Measurements from ENCODE around the gene ARHGAP26. TPM values are rescaled to one million over a fixed set of nuclear protein-coding genes. Genes with fewer than 3 reads are reported as not detected.

The ARHGAP26 gene
- total and polyA plus RNA-seq, 4 experiments from 2014 or later = 2.0 to 22.7 (median 17.3) TPM

DNA sequence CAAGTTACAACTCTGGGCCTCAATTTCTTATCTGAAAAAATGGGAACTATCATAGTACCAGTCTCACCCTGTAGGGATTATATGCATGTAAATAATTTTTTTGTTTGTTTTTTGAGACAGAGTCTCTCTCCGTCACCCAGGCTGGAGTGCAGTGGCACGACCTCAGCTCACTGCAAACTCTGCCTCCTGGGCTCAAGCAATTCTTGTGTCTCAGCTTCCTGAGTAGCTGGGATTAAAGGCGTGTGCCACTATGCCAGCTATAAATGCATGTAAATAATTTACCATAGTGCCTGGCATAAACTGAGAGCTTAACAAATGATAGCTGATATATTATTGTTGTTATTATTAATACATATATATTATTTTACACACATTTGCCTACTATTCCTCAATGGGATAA is 3.0 kb upstream of the ARHGAP26 start:
- H3K4me3 Mint-ChIP-seq = no peak overlapping the region
- peaks cover 9 to 24% (median 15%) of the 10 kb centered on the region in 4 donors for H3K4me1 Mint-ChIP-seq
- peaks cover 12% of the 10 kb centered on the region for H3K4me1 ChIP-seq (ENCODE audit: insufficient read depth, low read length)
- H3K9me3 ChIP-seq (ENCODE audit: control insufficient read depth in 1 of 2, low read length in 2 of 2) = no peaks in the 10 kb centered on the region
- DNase-seq = no peak
- H3K4me3 ChIP-seq (ENCODE audit: low read length in 2 of 2) = no peak overlapping the region
- H3K36me3 ChIP-seq (ENCODE audit: insufficient read depth, low read length) = no peaks in the 10 kb centered on the region
- ChIA-PET POLR2A (ENCODE audit: partially characterized antibody) (interaction anchor here (1.2 kb wide), 1 partner anchor 12 kb away, joined by 3 read pairs; no protein-coding TSS in a partner anchor), CTCF (ENCODE audit: partially characterized antibody) (interaction anchor here (1.5 to 5.5 kb wide), 3 partner anchors 50 to 100 kb away, joined by 7 to 24 read pairs (median 10); no protein-coding TSS in a partner anchor)
- no peaks in the 10 kb centered on the region for H3K27me3 ChIP-seq (ENCODE audit: insufficient read depth, low read length)
- H3K9me3 Mint-ChIP-seq = no peaks in the 10 kb centered on the region
- intact Hi-C loops (cut with micrococcal nuclease) = no loop called here
- H3K36me3 Mint-ChIP-seq = peaks cover 0 to 6% of the 10 kb centered on the region in 2 donors
- no peak overlapping the region for H3K27ac ChIP-seq (ENCODE audit: low read depth, low read length)
- peaks cover 0 to 2% of the 10 kb centered on the region in 2 donors for H3K27me3 Mint-ChIP-seq
- no peak overlapping the region for H3K27ac Mint-ChIP-seq

DNA sequence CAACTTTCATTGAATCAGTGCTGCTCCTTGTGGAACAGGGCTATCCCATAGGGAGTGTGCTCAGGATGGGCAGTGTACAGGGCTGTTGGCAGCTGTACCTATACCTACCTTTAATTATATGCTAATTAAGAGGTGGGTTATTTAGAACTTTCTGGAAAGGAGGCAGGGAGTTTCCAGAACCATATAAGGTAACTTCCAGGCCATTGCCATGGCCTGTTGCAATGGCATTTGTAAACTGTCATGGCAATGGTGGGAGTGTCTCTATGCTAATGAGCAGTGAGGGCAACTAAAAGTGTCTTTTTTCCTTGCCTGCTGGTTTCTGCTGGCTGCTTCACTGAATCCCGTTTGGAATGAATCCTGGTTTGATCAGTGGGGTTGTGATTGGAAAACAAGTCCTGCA is 2.3 kb upstream of the ARHGAP26 start:
- H3K27ac Mint-ChIP-seq = peak overlapping the region in 2 of 7 donors; percentile 21 to 36
- DNase-seq = peak in 1 of 5 donors; percentile 42
- ChIA-PET CTCF (ENCODE audit: partially characterized antibody) (interaction anchor here (1.5 to 5.5 kb wide), 3 partner anchors 50 to 99 kb away, joined by 7 to 24 read pairs (median 10); no protein-coding TSS in a partner anchor), POLR2A (ENCODE audit: partially characterized antibody) (interaction anchor here (0.5 to 1.2 kb wide), 2 partner anchors 11 to 46 kb away, joined by 3 read pairs; no protein-coding TSS in a partner anchor)
- peaks cover 14% of the 10 kb centered on the region for H3K4me1 ChIP-seq (ENCODE audit: insufficient read depth, low read length)
- H3K9me3 Mint-ChIP-seq = no peaks in the 10 kb centered on the region
- H3K4me1 Mint-ChIP-seq = peaks cover 12 to 31% (median 20%) of the 10 kb centered on the region in 4 donors
- peak overlapping the region in 1 of 8 donors; percentile 59 for H3K4me3 Mint-ChIP-seq
- no peaks in the 10 kb centered on the region for H3K9me3 ChIP-seq (ENCODE audit: control insufficient read depth in 1 of 2, low read length in 2 of 2)
- H3K36me3 ChIP-seq (ENCODE audit: insufficient read depth, low read length) = no peaks in the 10 kb centered on the region
- intact Hi-C loops (cut with micrococcal nuclease) = no loop called here
- H3K27ac ChIP-seq (ENCODE audit: low read depth, low read length) = no peak overlapping the region
- H3K27me3 Mint-ChIP-seq = no peaks in the 10 kb centered on the region
- no peak overlapping the region for H3K4me3 ChIP-seq (ENCODE audit: low read length in 2 of 2)
- H3K36me3 Mint-ChIP-seq = peaks cover 0 to 6% of the 10 kb centered on the region in 2 donors
- H3K27me3 ChIP-seq (ENCODE audit: insufficient read depth, low read length) = no peaks in the 10 kb centered on the region

DNA sequence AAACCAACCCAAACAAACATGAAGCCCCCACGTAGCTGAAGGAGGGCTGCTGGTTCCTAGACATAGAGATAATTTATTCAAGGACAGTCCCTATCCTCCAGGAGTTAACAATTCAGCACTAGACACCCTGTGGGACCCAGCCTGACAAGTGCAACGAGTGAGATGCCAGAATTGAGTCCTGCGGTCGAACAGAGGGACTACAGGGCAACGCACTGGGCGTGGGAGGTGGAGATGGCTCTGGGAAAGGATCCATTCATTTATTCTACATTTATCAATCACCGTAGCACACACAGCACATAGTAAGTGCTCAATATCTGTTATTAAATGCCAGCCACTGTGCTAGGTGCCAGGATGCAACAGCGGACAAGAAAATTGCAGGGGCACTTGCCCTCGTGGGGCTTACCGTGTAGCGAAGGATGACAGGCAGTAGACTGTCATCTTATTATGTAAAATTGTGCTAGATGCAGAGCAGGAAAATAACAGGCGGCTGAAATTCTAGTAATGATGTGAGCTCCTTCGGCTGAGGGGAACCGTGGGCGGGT is 855 bp upstream of the ARHGAP26 start:
- ChIA-PET CTCF (ENCODE audit: partially characterized antibody) (interaction anchor here (1.2 to 5.5 kb wide), 14 partner anchors 14 to 634 kb away, joined by 3 to 34 read pairs (median 9); partner anchors contain the start of gene NR3C1), POLR2A (ENCODE audit: partially characterized antibody) (interaction anchor here (0.6 to 3.4 kb wide), 12 partner anchors 8 to 1133 kb away, joined by 3 to 35 read pairs (median 8); partner anchors contain the start of genes HDAC3, NR3C1 and RELL2)
- Mint-ChIP-seq H3K4me1 (peaks cover 14 to 38% (median 26%) of the 10 kb centered on the region in 4 donors), H3K4me3 (peak overlapping the region; percentile 90 to 98 (median 95)), H3K9me3 (no peaks in the 10 kb centered on the region), H3K27ac (peak overlapping the region; percentile 85 to 97 (median 94)), H3K36me3 (peaks cover 0 to 6% of the 10 kb centered on the region in 2 donors), H3K27me3 (no peaks in the 10 kb centered on the region)
- Histone ChIP-seq H3K4me1 (ENCODE audit: insufficient read depth, low read length) (peaks cover 14% of the 10 kb centered on the region), H3K27ac (ENCODE audit: low read depth, low read length) (peak overlapping the region; percentile 53), H3K36me3 (ENCODE audit: insufficient read depth, low read length) (no peaks in the 10 kb centered on the region), H3K27me3 (ENCODE audit: insufficient read depth, low read length) (no peaks in the 10 kb centered on the region), H3K4me3 (ENCODE audit: low read length in 2 of 2) (peak overlapping the region; percentile 74 to 89), H3K9me3 (ENCODE audit: control insufficient read depth in 1 of 2, low read length in 2 of 2) (no peaks in the 10 kb centered on the region)
- intact Hi-C loops (cut with micrococcal nuclease) = no loop called here
- DNase-seq = peak in 1 of 5 donors; percentile 10

DNA sequence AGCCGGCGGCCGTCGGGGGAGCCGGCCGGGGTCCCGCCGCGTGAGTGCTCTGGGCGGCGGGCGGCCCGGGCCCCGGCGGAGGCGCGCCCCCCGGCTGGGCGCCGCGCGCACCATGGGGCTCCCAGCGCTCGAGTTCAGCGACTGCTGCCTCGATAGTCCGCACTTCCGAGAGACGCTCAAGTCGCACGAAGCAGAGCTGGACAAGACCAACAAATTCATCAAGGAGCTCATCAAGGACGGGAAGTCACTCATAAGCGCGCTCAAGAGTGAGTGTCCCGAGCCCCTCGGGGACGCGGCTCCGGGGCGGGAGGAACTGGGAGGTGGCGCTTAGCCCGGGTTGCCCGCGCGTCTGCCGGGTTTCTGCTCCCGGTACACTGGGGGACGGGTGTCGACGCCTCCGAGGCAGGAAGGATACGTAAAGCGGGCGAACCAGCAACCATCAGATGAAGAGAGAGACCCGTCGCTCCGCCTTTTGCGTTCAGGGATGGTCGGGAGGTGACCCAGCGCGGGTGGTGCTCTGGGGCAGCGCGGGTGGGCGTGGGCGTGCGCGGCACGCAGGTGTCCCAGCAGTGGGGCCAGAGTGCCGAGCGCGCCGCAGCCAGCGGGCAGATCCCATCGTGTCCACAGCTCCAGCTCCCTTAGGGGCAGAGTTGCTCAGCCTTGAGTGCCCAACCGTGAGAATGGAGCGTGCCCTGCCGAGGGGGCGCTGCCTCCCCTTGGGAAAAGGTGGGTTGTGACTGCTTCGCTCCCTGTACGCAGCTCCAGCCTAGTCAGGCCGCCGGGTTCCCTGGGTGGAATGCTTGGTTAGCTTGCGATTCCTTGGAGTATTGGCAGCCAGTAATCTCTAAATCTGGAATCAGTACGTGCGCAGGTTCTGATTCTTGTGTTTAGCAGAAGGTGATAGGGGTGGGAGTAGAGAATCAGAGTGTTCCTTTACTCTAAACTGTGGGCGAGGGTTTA is 753 bp downstream of the ARHGAP26 start:
- CTCF ChIA-PET (ENCODE audit: partially characterized antibody) = interaction anchor here (0.8 to 5.5 kb wide), 23 partner anchors 9 to 643 kb away, joined by 3 to 34 read pairs (median 4); no protein-coding TSS in a partner anchor
- H3K4me1 Mint-ChIP-seq = peaks cover 18 to 38% (median 26%) of the 10 kb centered on the region in 4 donors

DNA sequence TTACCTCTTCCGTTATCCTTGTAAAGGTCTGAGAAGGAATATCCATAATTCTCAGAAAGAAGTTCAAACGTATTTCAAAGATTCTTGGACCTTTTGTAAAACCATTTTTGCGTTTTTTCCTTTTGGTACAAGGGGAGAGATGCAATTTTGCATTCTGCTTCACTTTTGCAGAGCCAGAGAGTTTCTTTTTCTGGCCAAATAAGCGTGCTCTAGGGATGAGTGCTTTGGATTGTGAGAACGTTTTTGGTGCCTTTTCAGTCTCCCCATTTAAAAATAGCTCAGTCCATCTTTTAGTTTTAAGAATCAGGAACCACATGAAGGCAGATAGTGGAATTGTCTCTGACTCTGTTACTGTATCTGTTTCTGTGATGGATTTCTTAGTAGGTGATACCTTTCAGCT is 1.5 kb downstream of the ARHGAP26 start:
- intact Hi-C loops (cut with micrococcal nuclease) = loop anchor here (2.0 to 10.0 kb wide), 3 partner anchors 23 to 233 kb away; no protein-coding TSS in a partner anchor
- Mint-ChIP-seq H3K9me3 (no peaks in the 10 kb centered on the region), H3K27ac (peak overlapping the region; percentile 19 to 93 (median 72)), H3K4me3 (peak overlapping the region; percentile 92 to 96 (median 94)), H3K36me3 (peaks cover 0 to 6% of the 10 kb centered on the region in 2 donors), H3K4me1 (peaks cover 18 to 38% (median 26%) of the 10 kb centered on the region in 4 donors), H3K27me3 (no peaks in the 10 kb centered on the region)
- no peak for DNase-seq
- peaks cover 14% of the 10 kb centered on the region for H3K4me1 ChIP-seq (ENCODE audit: insufficient read depth, low read length)
- no peaks in the 10 kb centered on the region for H3K36me3 ChIP-seq (ENCODE audit: insufficient read depth, low read length)
- no peaks in the 10 kb centered on the region for H3K27me3 ChIP-seq (ENCODE audit: insufficient read depth, low read length)
- H3K9me3 ChIP-seq (ENCODE audit: control insufficient read depth in 1 of 2, low read length in 2 of 2) = no peaks in the 10 kb centered on the region
- peak overlapping the region; percentile 53 for H3K27ac ChIP-seq (ENCODE audit: low read depth, low read length)
- ChIA-PET CTCF (ENCODE audit: partially characterized antibody) (interaction anchor here (0.8 to 5.5 kb wide), 14 partner anchors 8 to 117 kb away, joined by 3 to 34 read pairs (median 7); no protein-coding TSS in a partner anchor), POLR2A (ENCODE audit: partially characterized antibody) (interaction anchor here (1.3 to 3.4 kb wide), 8 partner anchors 11 to 633 kb away, joined by 3 to 35 read pairs (median 6); partner anchors contain the start of gene NR3C1)
- H3K4me3 ChIP-seq (ENCODE audit: low read length in 2 of 2) = peak overlapping the region in 1 of 2 donors; percentile 74

More for the DNA sequence above, 753 bp downstream of the ARHGAP26 start:
- intact Hi-C loops (cut with micrococcal nuclease) = loop anchor here (1.0 to 10.0 kb wide), 7 partner anchors 22 to 1399 kb away; partner anchors contain the start of genes KCTD16 and YIPF5
- POLR2A ChIA-PET (ENCODE audit: partially characterized antibody) = interaction anchor here (0.8 to 3.4 kb wide), 21 partner anchors 10 to 1400 kb away, joined by 3 to 35 read pairs (median 3); partner anchors contain the start of genes HDAC3, KCTD16, NR3C1 and RELL2
- Histone ChIP-seq H3K36me3 (ENCODE audit: insufficient read depth, low read length) (no peaks in the 10 kb centered on the region), H3K27me3 (ENCODE audit: insufficient read depth, low read length) (no peaks in the 10 kb centered on the region), H3K4me1 (ENCODE audit: insufficient read depth, low read length) (peaks cover 14% of the 10 kb centered on the region), H3K9me3 (ENCODE audit: control insufficient read depth in 1 of 2, low read length in 2 of 2) (no peaks in the 10 kb centered on the region), H3K4me3 (ENCODE audit: low read length in 2 of 2) (peak overlapping the region; percentile 68 to 74), H3K27ac (ENCODE audit: low read depth, low read length) (peak overlapping the region; percentile 53)
- Mint-ChIP-seq H3K36me3 (peaks cover 0 to 6% of the 10 kb centered on the region in 2 donors), H3K9me3 (no peaks in the 10 kb centered on the region), H3K4me3 (peak overlapping the region; percentile 94 to 96 (median 94)), H3K27ac (peak overlapping the region; percentile 85 to 94 (median 91)), H3K27me3 (no peaks in the 10 kb centered on the region)
- peak; percentile 63 to 70 (median 66) for DNase-seq

DNA sequence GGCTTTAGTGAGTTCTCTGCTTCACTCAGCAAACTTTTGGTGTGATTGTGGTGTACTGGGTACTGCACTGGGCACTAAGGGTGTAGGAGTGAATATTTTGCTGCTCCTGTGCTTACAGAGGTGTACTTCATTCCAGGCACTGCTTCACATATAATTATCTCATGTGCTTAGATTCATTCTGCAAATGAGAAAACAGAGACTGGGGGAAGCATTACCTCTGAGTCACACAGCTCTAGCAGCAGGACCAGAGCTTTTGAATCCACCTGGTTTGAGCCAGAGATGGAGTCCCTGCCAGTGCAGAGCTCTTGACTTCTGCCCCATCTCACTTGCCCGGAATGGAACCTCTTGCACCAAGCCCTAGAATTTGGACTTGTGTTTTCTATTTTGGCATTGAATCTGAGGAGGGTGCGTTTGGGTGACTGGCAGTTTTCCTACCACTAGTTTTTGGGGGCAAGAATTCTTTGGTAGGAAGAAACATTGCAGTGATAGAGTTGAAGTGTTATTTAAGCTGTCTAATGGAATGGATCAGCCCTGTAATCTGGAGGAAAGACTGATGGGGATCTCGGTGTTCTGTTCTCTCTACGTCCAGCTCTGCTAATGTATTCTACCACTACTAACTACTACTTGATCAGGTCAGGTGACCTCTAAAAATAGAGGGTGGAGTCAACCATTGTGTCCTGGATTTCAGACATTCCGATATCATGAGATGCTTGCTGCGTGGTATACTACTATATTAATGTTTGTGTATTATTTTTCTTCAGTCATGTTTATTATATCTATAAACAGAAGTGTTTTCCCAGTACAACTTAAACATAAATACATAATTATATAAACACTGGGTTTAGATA is 2.5 kb downstream of the ARHGAP26 start:
- POLR2A ChIA-PET (ENCODE audit: partially characterized antibody) = interaction anchor here (1.4 to 3.4 kb wide), 2 partner anchors 11 to 26 kb away, joined by 5 to 35 read pairs; no protein-coding TSS in a partner anchor
- Mint-ChIP-seq H3K4me1 (peaks cover 19 to 39% (median 27%) of the 10 kb centered on the region in 4 donors), H3K27me3 (no peaks in the 10 kb centered on the region), H3K27ac (peak overlapping the region in 2 of 7 donors; percentile 13 to 72), H3K4me3 (peak overlapping the region; percentile 9 to 96 (median 78)), H3K9me3 (no peaks in the 10 kb centered on the region), H3K36me3 (peaks cover 0 to 6% of the 10 kb centered on the region in 2 donors)
- Histone ChIP-seq H3K27ac (ENCODE audit: low read depth, low read length) (no peak overlapping the region), H3K9me3 (ENCODE audit: control insufficient read depth in 1 of 2, low read length in 2 of 2) (no peaks in the 10 kb centered on the region), H3K36me3 (ENCODE audit: insufficient read depth, low read length) (no peaks in the 10 kb centered on the region), H3K4me3 (ENCODE audit: low read length in 2 of 2) (no peak overlapping the region), H3K27me3 (ENCODE audit: insufficient read depth, low read length) (no peaks in the 10 kb centered on the region), H3K4me1 (ENCODE audit: insufficient read depth, low read length) (peaks cover 14% of the 10 kb centered on the region)
- intact Hi-C loops (cut with micrococcal nuclease) = loop anchor here (10.0 kb wide), 1 partner anchor 232 kb away; no protein-coding TSS in a partner anchor
- CTCF ChIA-PET (ENCODE audit: partially characterized antibody) = interaction anchor here (1.1 to 4.5 kb wide), 7 partner anchors 11 to 116 kb away, joined by 3 to 34 read pairs (median 25); no protein-coding TSS in a partner anchor
- no peak for DNase-seq
